GM23338 (cell line): ENCODE measurements around the gene OSBPL6. TPM values are rescaled to one million over a fixed set of nuclear protein-coding genes. Genes with fewer than 3 reads are reported as not detected.

Experiments
- ATAC-seq: fragments of 200-7000 bp; cut with Tn5 transposase; 3 replicates; pipeline ENCODE4 v1.9.1; 2020
- DNase-seq: peaks from one replicate; pipeline ENCODE4 v3.0.0-alpha.2; 2015; ENCODE audit warnings: low spot score
- H2AFZ ChIP-seq: fragments of 200-600 bp; sonication (generic); 2 replicates; pipeline ENCODE4 v1.8.0; 2016; ENCODE audit warnings: antibody characterized with exemption, mild to moderate bottlenecking, moderate library complexity
- H3F3A ChIP-seq: fragments of 200-600 bp; sonication (generic); replicated peaks from 2 replicates; pipeline ENCODE4 v1.8.0; 2017; ENCODE audit warnings: antibody characterized with exemption, mixed run types, low read depth
- H3K27ac ChIP-seq: fragments of 200-600 bp; sonication (generic); 2 replicates; pipeline ENCODE4 v1.6.1; 2016; ENCODE audit warnings: low read depth
- H3K27me3 ChIP-seq: fragments of 200-600 bp; sonication (generic); 2 replicates; pipeline ENCODE4 v1.8.0; 2016; ENCODE audit warnings: mild to moderate bottlenecking, mixed run types, moderate library complexity; ENCODE audit not compliant: insufficient read depth
- H3K36me3 ChIP-seq: fragments of 200-600 bp; sonication (generic); 2 replicates; pipeline ENCODE4 v1.8.0; 2016; ENCODE audit warnings: mild to moderate bottlenecking; ENCODE audit not compliant: insufficient read depth
- H3K4me1 ChIP-seq: fragments of 200-600 bp; sonication (generic); 2 replicates; pipeline ENCODE4 v1.8.0; 2016; ENCODE audit warnings: mild to moderate bottlenecking, moderate library complexity; ENCODE audit not compliant: insufficient read depth
- H3K4me2 ChIP-seq: fragments of 200-600 bp; sonication (generic); 2 replicates; pipeline ENCODE4 v1.7.1; 2017; ENCODE audit warnings: mixed run types
- H3K4me3 ChIP-seq: fragments of 200-600 bp; sonication (generic); 2 replicates; pipeline ENCODE4 v1.6.1; 2016; ENCODE audit warnings: mixed run types
- H3K79me2 ChIP-seq: fragments of 200-600 bp; sonication (generic); replicated peaks from 2 replicates; pipeline ENCODE4 v1.8.0; 2017; ENCODE audit warnings: mild to moderate bottlenecking; ENCODE audit not compliant: insufficient read depth
- H3K9me2 ChIP-seq: fragments of 200-600 bp; sonication (generic); 2 replicates; pipeline ENCODE4 v1.8.0; 2017; ENCODE audit not compliant: insufficient read depth
- H4K20me1 ChIP-seq: fragments of 200-600 bp; sonication (generic); replicated peaks from 2 replicates; pipeline ENCODE4 v1.8.0; 2017; ENCODE audit warnings: mild to moderate bottlenecking; ENCODE audit not compliant: insufficient read depth
- H3K27ac Mint-ChIP-seq: 2 replicates; pipeline ENCODE4 v1.8.0; 2020; ENCODE audit warnings: inconsistent platforms, mild to moderate bottlenecking, moderate library complexity, mixed read lengths
- H3K27me3 Mint-ChIP-seq: 3 replicates; pipeline ENCODE4 v1.8.0; 2022; ENCODE audit warnings: low read depth, mild to moderate bottlenecking, moderate library complexity, mixed read lengths, inconsistent platforms; ENCODE audit not compliant: insufficient read depth, poor library complexity
- H3K36me3 Mint-ChIP-seq: 3 replicates; pipeline ENCODE4 v1.8.0; 2021; ENCODE audit warnings: low read depth, mild to moderate bottlenecking, inconsistent platforms, moderate library complexity, mixed read lengths
- H3K4me1 Mint-ChIP-seq: 3 replicates; pipeline ENCODE4 v1.8.0; 2020; ENCODE audit warnings: mild to moderate bottlenecking, inconsistent platforms, mixed read lengths
- H3K4me3 Mint-ChIP-seq: 3 replicates; pipeline ENCODE4 v1.8.0; 2021; ENCODE audit warnings: moderate library complexity, mild to moderate bottlenecking, inconsistent platforms, mixed read lengths
- H3K9me3 Mint-ChIP-seq: 3 replicates; pipeline ENCODE4 v1.8.0; 2020; ENCODE audit warnings: moderate library complexity, mild to moderate bottlenecking, inconsistent platforms, mixed read lengths
- CREB1 ChIP-seq: fragments of 250-450 bp; sonication (Bioruptor Pico); IDR thresholded peaks from 2 replicates; pipeline ENCODE4 v1.5.0; 2020; ENCODE audit warnings: low read depth, mild to moderate bottlenecking, moderate library complexity
- ETS1 ChIP-seq: IDR thresholded peaks from 2 replicates; pipeline ENCODE4 v1.6.1; 2016; ENCODE audit warnings: antibody characterized with exemption
- EZH2 ChIP-seq: fragments of 200-600 bp; sonication (generic); IDR thresholded peaks from one replicate; pipeline ENCODE4 v1.8.0; 2017; ENCODE audit warnings: antibody characterized with exemption, mild to moderate bottlenecking, low read depth; ENCODE audit not compliant: unreplicated experiment
- EZH2phosphoT487 ChIP-seq: fragments of 200-600 bp; sonication (generic); IDR thresholded peaks from one replicate; pipeline ENCODE4 v1.8.1; 2018; ENCODE audit warnings: antibody characterized with exemption; ENCODE audit not compliant: unreplicated experiment
- JUNB ChIP-seq: IDR thresholded peaks from one replicate; pipeline ENCODE4 v1.6.1; 2016; ENCODE audit warnings: antibody characterized with exemption; ENCODE audit not compliant: unreplicated experiment
- NANOG ChIP-seq: IDR thresholded peaks from 2 replicates; pipeline ENCODE4 v1.6.1; 2016; ENCODE audit warnings: antibody characterized with exemption, borderline replicate concordance
- POLR2AphosphoS5 ChIP-seq: IDR thresholded peaks from 2 replicates; pipeline ENCODE4 v1.6.1; 2016; ENCODE audit warnings: antibody characterized with exemption, low read depth
- REST ChIP-seq: IDR thresholded peaks from one replicate; pipeline ENCODE4 v1.6.1; 2018; ENCODE audit warnings: antibody characterized with exemption; ENCODE audit not compliant: unreplicated experiment
- STAT1 ChIP-seq: IDR thresholded peaks from one replicate; pipeline ENCODE4 v1.6.1; 2016; ENCODE audit warnings: antibody characterized with exemption; ENCODE audit not compliant: unreplicated experiment
- ZNF114 ChIP-seq: fragments of 250-450 bp; sonication (Bioruptor Pico); IDR thresholded peaks from 2 replicates; pipeline ENCODE4 v1.5.0; 2020; ENCODE audit warnings: mild to moderate bottlenecking, moderate library complexity
- ZNF331 ChIP-seq: fragments of 250-450 bp; sonication (Bioruptor Pico); IDR thresholded peaks from 2 replicates; pipeline ENCODE4 v1.5.0; 2020; ENCODE audit warnings: low read depth, mild to moderate bottlenecking, moderate library complexity
- ZNF462 ChIP-seq: fragments of 250-450 bp; sonication (Bioruptor Pico); IDR thresholded peaks from 2 replicates; pipeline ENCODE4 v1.5.0; 2020; ENCODE audit warnings: mild to moderate bottlenecking, moderate library complexity
- polyA plus RNA-seq: library from polyadenylated mRNA; unstranded; fragments of >200 nt; fragmentation: Nextera tagmentation; extraction: Ambion mirVana; gene quantifications from 2 replicates; pipeline ENCODE4 v1.2.1, GENCODE V29; 2016
- total RNA-seq: library from RNA; depleted of rRNA; stranded (reverse); fragments of >200 nt; shearing (Covaris generic); gene quantifications from 2 replicates; pipeline ENCODE4 v1.2.3, GENCODE V29; 2014
- TF ChIP-seq, protein P1 (sequence below), 2 experiments: fragments of 200-600 bp in 1 of 2; sonication (generic) in 1 of 2; conservative IDR thresholded peaks; 2 replicates each; pipeline versions ENCODE4 v1.5.1 to v1.6.1; 2016 to 2017; ENCODE audit warnings: antibody characterized with exemption in 2 of 2, low read depth in 2 of 2, mild to moderate bottlenecking in 2 of 2, moderate library complexity in 1 of 2

Gene OSBPL6
- total and polyA plus RNA-seq, 2 experiments from 2014 or later = 6.0 to 8.5 TPM

DNA sequence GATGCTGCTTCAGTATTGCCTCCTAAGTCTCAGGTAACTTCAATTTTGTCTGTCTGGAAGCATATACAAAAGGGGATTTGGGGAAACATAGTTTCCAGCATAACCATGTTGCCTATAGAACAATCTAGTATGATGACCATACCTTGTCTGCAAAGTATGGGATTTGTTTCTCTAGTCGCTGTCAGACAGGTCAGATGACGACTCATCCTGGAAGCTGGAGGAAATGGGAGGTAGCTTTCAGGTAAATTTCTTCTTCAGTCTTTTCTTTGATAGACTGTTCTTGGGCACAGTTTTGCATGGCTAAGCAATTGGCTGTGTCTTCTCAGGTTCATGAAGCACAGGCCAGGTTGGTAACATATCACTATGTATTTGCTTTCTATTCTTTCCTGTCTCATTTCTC, 2.8 kb upstream of the OSBPL6 start:
- H3K9me2 ChIP-seq = no peaks in the 10 kb centered on the region
- Mint-ChIP-seq H3K4me3 (no peak overlapping the region), H3K36me3 (no peaks in the 10 kb centered on the region), H3K4me1 (peaks cover 17% of the 10 kb centered on the region), H3K9me3 (no peaks in the 10 kb centered on the region), H3K27ac (no peak overlapping the region), H3K27me3 (peaks cover 32% of the 10 kb centered on the region)
- peaks cover 6% of the 10 kb centered on the region; the same call in 1 of the 2 replicates for H4K20me1 ChIP-seq
- no peak for ATAC-seq
- H2AFZ ChIP-seq = no peak overlapping the region
- no peaks in the 10 kb centered on the region for H3K36me3 ChIP-seq
- peaks cover 5% of the 10 kb centered on the region; the same call in 1 of the 2 replicates for H3F3A ChIP-seq
- DNase-seq = no peak
- no peaks in the 10 kb centered on the region for H3K79me2 ChIP-seq
- H3K4me2 ChIP-seq = no peak overlapping the region
- peaks cover 52% of the 10 kb centered on the region for H3K27me3 ChIP-seq
- no peak for TF ChIP-seq JUNB
- no peak for TF ChIP-seq ZNF331 (CRISPR knock-in tag)
- TF ChIP-seq ETS1 = no peak
- no peak for TF ChIP-seq EZH2phosphoT487
- TF ChIP-seq POLR2AphosphoS5 = no peak
- no peak for TF ChIP-seq STAT1
- no peak for TF ChIP-seq REST
- TF ChIP-seq NANOG = no peak
- no peak for TF ChIP-seq ZNF462 (CRISPR knock-in tag)
- no peak for TF ChIP-seq ZNF114 (CRISPR knock-in tag)
- TF ChIP-seq, protein P1, sequence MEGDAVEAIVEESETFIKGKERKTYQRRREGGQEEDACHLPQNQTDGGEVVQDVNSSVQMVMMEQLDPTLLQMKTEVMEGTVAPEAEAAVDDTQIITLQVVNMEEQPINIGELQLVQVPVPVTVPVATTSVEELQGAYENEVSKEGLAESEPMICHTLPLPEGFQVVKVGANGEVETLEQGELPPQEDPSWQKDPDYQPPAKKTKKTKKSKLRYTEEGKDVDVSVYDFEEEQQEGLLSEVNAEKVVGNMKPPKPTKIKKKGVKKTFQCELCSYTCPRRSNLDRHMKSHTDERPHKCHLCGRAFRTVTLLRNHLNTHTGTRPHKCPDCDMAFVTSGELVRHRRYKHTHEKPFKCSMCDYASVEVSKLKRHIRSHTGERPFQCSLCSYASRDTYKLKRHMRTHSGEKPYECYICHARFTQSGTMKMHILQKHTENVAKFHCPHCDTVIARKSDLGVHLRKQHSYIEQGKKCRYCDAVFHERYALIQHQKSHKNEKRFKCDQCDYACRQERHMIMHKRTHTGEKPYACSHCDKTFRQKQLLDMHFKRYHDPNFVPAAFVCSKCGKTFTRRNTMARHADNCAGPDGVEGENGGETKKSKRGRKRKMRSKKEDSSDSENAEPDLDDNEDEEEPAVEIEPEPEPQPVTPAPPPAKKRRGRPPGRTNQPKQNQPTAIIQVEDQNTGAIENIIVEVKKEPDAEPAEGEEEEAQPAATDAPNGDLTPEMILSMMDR (conservative IDR thresholded peaks at IDR 0.05; ENCODE audit: low read depth in 2 of 2) = no peak
- no peak for TF ChIP-seq EZH2
- TF ChIP-seq CREB1 (CRISPR knock-in tag) = no peak
- peaks cover 17% of the 10 kb centered on the region for H3K4me1 ChIP-seq
- H3K27ac ChIP-seq = no peak overlapping the region
- H3K4me3 ChIP-seq = no peak overlapping the region
